SU-DHL-6 (cell line): ENCODE measurements around the gene MBOAT1.

Experiments used
- H2AFZ ChIP-seq: fragments of 200-600 bp; sonication (generic); 2 replicates; pipeline ENCODE4 v1.6.1; 2014; ENCODE audit warnings: low read depth, mild to moderate bottlenecking, moderate library complexity, mixed read lengths, antibody characterized with exemption, low read length; ENCODE audit not compliant: severe bottlenecking
- H3F3A ChIP-seq: fragments of 200-600 bp; shearing (Covaris generic); 2 replicates; pipeline ENCODE4 v1.6.0; 2016; ENCODE audit warnings: antibody characterized with exemption, mild to moderate bottlenecking; ENCODE audit not compliant: insufficient read depth
- H3K27ac ChIP-seq: fragments of 200-600 bp; sonication (generic); 2 replicates; pipeline ENCODE4 v1.5.1; 2016; ENCODE audit warnings: low read depth, mild to moderate bottlenecking, low read length, moderate library complexity, mixed read lengths
- H3K27me3 ChIP-seq: fragments of 200-600 bp; sonication (generic), shearing (Covaris generic); 2 replicates; pipeline ENCODE4 v1.6.0; 2014; ENCODE audit warnings: mild to moderate bottlenecking, low read length
- H3K36me3 ChIP-seq: fragments of 200-600 bp; sonication (generic); 2 replicates; pipeline ENCODE4 v1.6.1; 2014; ENCODE audit warnings: mild to moderate bottlenecking, low read length, mixed read lengths
- H3K4me2 ChIP-seq: fragments of 300-600, 200-600 bp; shearing (Covaris generic), sonication (generic); 2 replicates; pipeline ENCODE4 v1.6.0; 2014; ENCODE audit warnings: low read length, low read depth, mild to moderate bottlenecking; ENCODE audit not compliant: poor library complexity, severe bottlenecking
- H3K4me3 ChIP-seq: fragments of 200-600 bp; sonication (generic); 2 replicates; pipeline ENCODE4 v1.5.1; 2014; ENCODE audit warnings: antibody characterized with exemption, low read length, mild to moderate bottlenecking, mixed read lengths; ENCODE audit not compliant: insufficient read depth, poor library complexity, severe bottlenecking
- H3K79me2 ChIP-seq: fragments of 200-600 bp; sonication (generic); 2 replicates; pipeline ENCODE4 v1.6.1; 2014; ENCODE audit warnings: mild to moderate bottlenecking, low read length, moderate library complexity; ENCODE audit not compliant: insufficient read depth
- H3K9ac ChIP-seq: fragments of 200-600 bp; sonication (generic); 2 replicates; pipeline ENCODE4 v1.7.0; 2014; ENCODE audit warnings: mild to moderate bottlenecking, low read length
- H3K9me2 ChIP-seq: fragments of 200-600 bp; sonication (generic); replicated peaks from 2 replicates; pipeline ENCODE4 v1.6.1; 2014; ENCODE audit warnings: low read length; ENCODE audit not compliant: insufficient read depth
- H3K9me3 ChIP-seq: fragments of 200-600 bp; sonication (generic); 2 replicates; pipeline ENCODE4 v1.6.1; 2014; ENCODE audit warnings: low read length, mixed read lengths; ENCODE audit not compliant: insufficient read depth
- H4K20me1 ChIP-seq: fragments of 200-600 bp; sonication (generic); 2 replicates; pipeline ENCODE4 v1.6.1; 2014; ENCODE audit warnings: low read depth, mild to moderate bottlenecking, antibody characterized with exemption, low read length, moderate library complexity, mixed read lengths
- CTCF ChIP-seq: fragments of 200-600 bp; sonication (generic); IDR thresholded peaks from one replicate; pipeline ENCODE4 v1.5.1; 2017; ENCODE audit warnings: antibody characterized with exemption, mild to moderate bottlenecking, low read length, moderate library complexity; ENCODE audit not compliant: insufficient read depth, poor library complexity, severe bottlenecking
- EZH2phosphoT487 ChIP-seq: fragments of 200-600 bp; sonication (generic), shearing (Covaris generic); conservative IDR thresholded peaks from 2 replicates; pipeline ENCODE4 v1.6.1; 2018; ENCODE audit warnings: mild to moderate bottlenecking, antibody characterized with exemption, low read length, moderate library complexity, mixed read lengths

MBOAT1 gene

GRCh38 chr6:20118892-20119291 is 93.4 kb downstream of the MBOAT1 start:
- Histone ChIP-seq H3K79me2 (no peaks in the 10 kb centered on the region), H4K20me1 (no peaks in the 10 kb centered on the region), H3F3A (no peaks in the 10 kb centered on the region), H3K9me2 (no peaks in the 10 kb centered on the region), H3K36me3 (no peaks in the 10 kb centered on the region), H3K4me2 (no peak overlapping the region), H2AFZ (no peak overlapping the region), H3K9me3 (no peaks in the 10 kb centered on the region), H3K4me3 (no peak overlapping the region), H3K27ac (no peak overlapping the region), H3K27me3 (0 out of 2 replicates have a peak, but pooled peaks cover 4% of the 10 kb centered on the region), H3K9ac (no peak overlapping the region)
- TF ChIP-seq CTCF (no peak), EZH2phosphoT487 (no peak)

- Histone ChIP-seq H3K36me3 (no peaks in the 10 kb centered on the region), H3K4me3 (no peak overlapping the region), H2AFZ (no peak overlapping the region), H3K4me2 (no peak overlapping the region), H3K27me3 (0 out of 2 replicates have a peak, but pooled peaks cover 4% of the 10 kb centered on the region), H4K20me1 (no peaks in the 10 kb centered on the region), H3F3A (no peaks in the 10 kb centered on the region), H3K9ac (no peak overlapping the region), H3K9me3 (no peaks in the 10 kb centered on the region), H3K79me2 (no peaks in the 10 kb centered on the region), H3K27ac (no peak overlapping the region), H3K9me2 (no peaks in the 10 kb centered on the region)
- TF ChIP-seq CTCF: no peak
- no peak for TF ChIP-seq EZH2phosphoT487
Observed at GRCh38 chr6:20117474-20117873, 94.8 kb downstream of the MBOAT1 start.

GRCh38 chr6:20116792-20117191 is 95.5 kb downstream of the MBOAT1 start:
- Histone ChIP-seq H4K20me1 (no peaks in the 10 kb centered on the region), H3K9ac (no peak overlapping the region), H3K4me3 (no peak overlapping the region), H3K79me2 (no peaks in the 10 kb centered on the region), H3K4me2 (no peak overlapping the region), H3K36me3 (no peaks in the 10 kb centered on the region), H2AFZ (no peak overlapping the region), H3K9me2 (no peaks in the 10 kb centered on the region), H3K9me3 (no peaks in the 10 kb centered on the region), H3F3A (no peaks in the 10 kb centered on the region), H3K27me3 (0 out of 2 replicates have a peak, but pooled peaks cover 4% of the 10 kb centered on the region), H3K27ac (no peak overlapping the region)
- no peak for TF ChIP-seq CTCF
- no peak for TF ChIP-seq EZH2phosphoT487
